HG03103 (cell line): ENCODE data around the gene KRTAP2-2.
"Not testable (repeated sequence)": the region's sequence is repeated elsewhere in the genome, so short reads cannot be mapped to it uniquely, and the experiment has no call there.

Source experiments
- ATAC-seq: cut with Tn5 transposase; IDR thresholded peaks from one replicate; pipeline ENCODE4 v1.9.1; 2021; ENCODE audit warnings: low read depth; ENCODE audit not compliant: unreplicated experiment

The KRTAP2-2 gene

GRCh38 chr17:41055130-41055529 is at the start of gene KRTAP2-2:
TSS of gene KRTAP2-2 (minus strand) at chr17:41055230. CDS start at chr17:41055211, 19 bp downstream.
- ATAC-seq, result not testable (repeated sequence)

GRCh38 chr17:41104386-41105038 is 49.5 kb upstream of the KRTAP2-2 start:
- ATAC-seq, result not testable (repeated sequence)

GRCh38 chr17:41103896-41104295 is 48.9 kb upstream of the KRTAP2-2 start:
- no peak for ATAC-seq

GRCh38 chr17:41101586-41102259 is 46.7 kb upstream of the KRTAP2-2 start, which contains the start of gene KRTAP4-16:
TSS of gene KRTAP4-16 (minus strand) at chr17:41102209. CDS start at chr17:41102209, 0 bp downstream.
- no peak for ATAC-seq

- ATAC-seq, result not testable (repeated sequence)
These were observed 44.9 kb upstream of the KRTAP2-2 start for GRCh38 chr17:41099682-41100480.

GRCh38 chr17:41098481-41098880 is 43.5 kb upstream of the KRTAP2-2 start:
- ATAC-seq, result no peak

- no peak for ATAC-seq
These were observed 43.0 kb upstream of the KRTAP2-2 start, which contains the start of gene KRTAP4-8 for GRCh38 chr17:41098042-41098441. TSS of gene KRTAP4-8 (minus strand) at chr17:41098142. CDS start at chr17:41098084, 58 bp downstream.

- no peak for ATAC-seq
These were observed 41.0 kb upstream of the KRTAP2-2 start for GRCh38 chr17:41096055-41096454.

GRCh38 chr17:41088760-41089352 is 33.8 kb upstream of the KRTAP2-2 start:
- ATAC-seq, result not testable (repeated sequence)

- ATAC-seq, result not testable (repeated sequence)
These were observed 29.2 kb upstream of the KRTAP2-2 start, which contains the start of gene KRTAP4-7 for GRCh38 chr17:41084100-41084856. TSS of gene KRTAP4-7 (plus strand) at chr17:41084150. CDS start at chr17:41084207, 57 bp downstream.

GRCh38 chr17:41083427-41083826 is 28.4 kb upstream of the KRTAP2-2 start:
- not testable (repeated sequence) for ATAC-seq

GRCh38 chr17:41082626-41083025 is 27.6 kb upstream of the KRTAP2-2 start:
- ATAC-seq, result no peak

GRCh38 chr17:41076788-41077187 is 21.8 kb upstream of the KRTAP2-2 start:
- ATAC-seq, result no peak

GRCh38 chr17:41073676-41074075 is 18.6 kb upstream of the KRTAP2-2 start:
- ATAC-seq, result no peak

- no peak for ATAC-seq
These were observed 16.8 kb upstream of the KRTAP2-2 start for GRCh38 chr17:41071606-41072360.

- no peak for ATAC-seq
These were observed 14.0 kb upstream of the KRTAP2-2 start for GRCh38 chr17:41069031-41069430.

GRCh38 chr17:41067281-41067680 is 12.3 kb upstream of the KRTAP2-2 start:
- no peak for ATAC-seq

- no peak for ATAC-seq
These were observed 11.0 kb upstream of the KRTAP2-2 start, which contains the start of gene KRTAP2-4 for GRCh38 chr17:41065829-41066624. TSS of gene KRTAP2-4 (minus strand) at chr17:41065879. CDS start at chr17:41065845, 34 bp downstream.
